Sigmoid colon (tissue), 7 donors: Measurements from ENCODE around the gene DNAJC5. TPM values are rescaled to one million over a fixed set of nuclear protein-coding genes. Genes with fewer than 3 reads are reported as not detected.
A peak's percentile ranks its signal among the peaks of the same experiment; 100 is the strongest.

Source experiments
- DNase-seq: peaks from one replicate; pipeline ENCODE4 v3.0.0-alpha.2; 2019
- H3K27ac ChIP-seq, 4 donors: fragments of 200-600 bp; sonication (generic); one replicate each; pipeline ENCODE4 v1.5.1; 2016 to 2019; ENCODE audit warnings: mild to moderate bottlenecking in 1 of 4
- H3K27me3 ChIP-seq, 3 donors: fragments of 200-600 bp; sonication (generic); one replicate each; pipeline ENCODE4 v1.5.1; 2019; ENCODE audit warnings: mild to moderate bottlenecking in 1 of 3
- H3K36me3 ChIP-seq, 4 donors: fragments of 200-600 bp; sonication (generic); one replicate each; pipeline ENCODE4 v1.5.1; 2016 to 2019
- H3K4me1 ChIP-seq, 4 donors: fragments of 200-600 bp; sonication (generic); one replicate each; pipeline ENCODE4 v1.5.1; 2017 to 2019
- H3K4me3 ChIP-seq, 4 donors: fragments of 200-600 bp; sonication (generic); one replicate each; pipeline ENCODE4 v1.5.1; 2017 to 2019; ENCODE audit warnings: mild to moderate bottlenecking in 2 of 4, moderate library complexity in 1 of 4
- H3K9me3 ChIP-seq, 4 donors: fragments of 200-600 bp in 3 of 4; sonication (generic) in 3 of 4; one replicate each; pipeline versions ENCODE4 v1.5.1 to v1.6.1; 2013 to 2019
- CTCF ChIP-seq, 4 experiments: fragments of 450-650 bp in 3 of 4; fragments of 200-600 bp in 1 of 4; IDR thresholded peaks; one replicate each; pipeline ENCODE4 v1.5.1; 2016 to 2019; ENCODE audit warnings: antibody characterized with exemption in 4 of 4, mild to moderate bottlenecking in 3 of 4, moderate library complexity in 2 of 4
- EP300 ChIP-seq, 4 donors: sonication (generic); formaldehyde crosslinking; IDR thresholded peaks; one replicate each; pipeline ENCODE4 v1.6.1; 2017; ENCODE audit warnings: antibody characterized with exemption in 4 of 4
- POLR2A ChIP-seq, 2 donors: fragments of 450-650 bp; IDR thresholded peaks; one replicate each; pipeline ENCODE4 v1.6.1; 2016; ENCODE audit warnings: antibody characterized with exemption in 2 of 2, mild to moderate bottlenecking in 2 of 2, moderate library complexity in 2 of 2
- POLR2AphosphoS5 ChIP-seq, 4 donors: sonication (generic); formaldehyde crosslinking; IDR thresholded peaks; one replicate each; pipeline ENCODE4 v1.6.1; 2017; ENCODE audit warnings: antibody characterized with exemption in 4 of 4
- WGBS, 2 donors: extraction: QIAGEN DNeasy Blood & Tissue Kit; methylation state at CpG; one replicate each; pipeline ENCODE4 v1.1.7; 2013; 5-methylcytosine and 5-hydroxymethylcytosine counted together
- intact Hi-C: fragments of 100-400 bp; cut with DNase I; formaldehyde crosslinking; loops from one replicate; pipeline ENCODE4 v1.15.1; 2023
- polyA plus RNA-seq, 3 donors: library from polyadenylated mRNA; stranded (reverse); fragments of 200-250 nt; gene quantifications; one replicate each; pipeline ENCODE4 v1.2.3, GENCODE V29; 2013
- total RNA-seq, 4 donors: library from RNA; depleted of rRNA; stranded (reverse); fragments of >200 nt; gene quantifications; one replicate each; pipeline ENCODE4 v1.1.0, GENCODE V29; 2016
- donor health status: healthy with polysubstance abuse.
- donor health status: Bipolar disorder and iron deficiency.
- donor health status: healthy.

The DNAJC5 gene
- total and polyA plus RNA-seq, 7 donors, result 21.6 to 62.8 (median 31.4) TPM

GRCh38 chr20:63945921-63946920, 51.3 kb downstream of the DNAJC5 start:
- 93 to 96% methylated on average over 39 of the region's 39 CpGs for WGBS, 2 donors
- H3K27me3 ChIP-seq, result no peaks in the 10 kb centered on the region
- H3K4me1 ChIP-seq, result peaks cover 0 to 58% (median 42%) of the 10 kb centered on the region in 4 donors
- no peak overlapping the region for H3K27ac ChIP-seq
- H3K36me3 ChIP-seq, result peaks cover 25 to 42% (median 42%) of the 10 kb centered on the region in 4 donors
- intact Hi-C loops, result no loop called here
- TF ChIP-seq POLR2A (IDR thresholded peaks at IDR 0.05) (no peak), CTCF (IDR thresholded peaks at IDR 0.05) (no peak), EP300 (IDR thresholded peaks at IDR 0.05) (no peak), POLR2AphosphoS5 (IDR thresholded peaks at IDR 0.05) (no peak)
- peak; percentile 64 for DNase-seq
- no peak overlapping the region for H3K4me3 ChIP-seq
- no peaks in the 10 kb centered on the region for H3K9me3 ChIP-seq

- peak; percentile 65 for DNase-seq
- Histone ChIP-seq H3K27ac (peak overlapping the region; percentile 86 to 97 (median 89)), H3K9me3 (no peaks in the 10 kb centered on the region), H3K36me3 (peaks cover 25 to 42% (median 40%) of the 10 kb centered on the region in 4 donors), H3K4me1 (peaks cover 0 to 67% (median 51%) of the 10 kb centered on the region in 4 donors), H3K4me3 (no peak overlapping the region), H3K27me3 (no peaks in the 10 kb centered on the region)
- TF ChIP-seq POLR2A (IDR thresholded peaks at IDR 0.05) (no peak), POLR2AphosphoS5 (IDR thresholded peaks at IDR 0.05) (no peak), CTCF (IDR thresholded peaks at IDR 0.05) (no peak), EP300 (IDR thresholded peaks at IDR 0.05) (no peak)
- 79 to 83% methylated on average over 15 of the region's 15 CpGs for WGBS, 2 donors
- intact Hi-C loops, result no loop called here
These were observed 52.2 kb downstream of the DNAJC5 start for GRCh38 chr20:63946986-63947637.

- H3K27me3 ChIP-seq, result no peaks in the 10 kb centered on the region
- intact Hi-C loops, result no loop called here
- H3K36me3 ChIP-seq, result peaks cover 19 to 37% (median 35%) of the 10 kb centered on the region in 4 donors
- no peak overlapping the region for H3K4me3 ChIP-seq
- DNase-seq, result peak; percentile 77
- no peaks in the 10 kb centered on the region for H3K9me3 ChIP-seq
- H3K27ac ChIP-seq, result peak overlapping the region; percentile 86 to 97 (median 89)
- peaks cover 0 to 70% (median 59%) of the 10 kb centered on the region in 4 donors for H3K4me1 ChIP-seq
- no peak for TF ChIP-seq CTCF (IDR thresholded peaks at IDR 0.05)
- no peak for TF ChIP-seq POLR2A (IDR thresholded peaks at IDR 0.05)
- peak in 1 of 4 donors; percentile 7 for TF ChIP-seq POLR2AphosphoS5 (IDR thresholded peaks at IDR 0.05)
- no peak for TF ChIP-seq EP300 (IDR thresholded peaks at IDR 0.05)
- WGBS, 2 donors, result 48 to 49% methylated on average over 27 of the region's 27 CpGs
These were observed 52.9 kb downstream of the DNAJC5 start for GRCh38 chr20:63947638-63948456.

- Histone ChIP-seq H3K27ac (peak overlapping the region; percentile 86 to 97 (median 89)), H3K4me1 (peaks cover 0 to 87% (median 84%) of the 10 kb centered on the region in 4 donors), H3K36me3 (peaks cover 0 to 8% (median 6%) of the 10 kb centered on the region in 4 donors), H3K27me3 (no peaks in the 10 kb centered on the region), H3K9me3 (no peaks in the 10 kb centered on the region), H3K4me3 (peak overlapping the region in 1 of 4 donors; percentile 13)
- DNase-seq, result no peak
- TF ChIP-seq POLR2AphosphoS5 (IDR thresholded peaks at IDR 0.05) (peak in 1 of 4 donors; percentile 4), EP300 (IDR thresholded peaks at IDR 0.05) (no peak)
- intact Hi-C loops, result no loop called here
- WGBS, 2 donors, result 78 to 85% methylated on average over 20 of the region's 20 CpGs
These were observed 55.9 kb downstream of the DNAJC5 start for GRCh38 chr20:63950701-63951397.
